IMR-90 (cell line): ENCODE data around the gene COA1.

Experiments
- CEBPB ChIP-seq: IDR thresholded peaks from 2 replicates; pipeline ENCODE4 v1.6.1; 2012; ENCODE audit warnings: low read depth, low read length, improper control_type of control experiment
- POLR2A ChIP-seq: IDR thresholded peaks from 2 replicates; pipeline ENCODE4 v1.6.1; 2012; ENCODE audit warnings: mild to moderate bottlenecking, low read depth, low read length

DNA sequence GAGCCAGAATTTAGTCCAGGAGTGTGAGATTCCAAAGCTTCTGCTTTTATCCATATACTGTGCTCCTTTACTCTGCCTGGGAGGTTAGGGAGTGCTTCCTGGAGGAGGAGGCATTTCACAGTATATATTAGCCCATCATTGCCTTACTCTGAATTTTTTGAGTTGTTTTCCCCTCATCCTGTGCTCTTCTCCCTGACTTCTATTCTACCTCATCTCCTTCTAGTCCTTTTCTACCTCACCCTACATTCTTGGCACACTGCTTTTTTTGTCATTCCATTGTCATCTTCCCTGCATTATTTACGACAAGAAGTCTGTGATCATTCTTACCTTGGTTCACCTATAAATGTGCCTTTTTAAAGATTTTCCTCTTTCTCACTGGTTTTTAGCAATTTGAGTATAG lies 125.1 kb downstream of the COA1 start:
- TF ChIP-seq CEBPB (no peak), POLR2A (no peak)
